GM13977 (cell line): Measurements from ENCODE around the gene SPSB3.

Experiments used
- DNase-seq: peaks from one replicate; pipeline ENCODE4 v3.0.0; 2012; ENCODE audit warnings: low spot score
- CTCF ChIP-seq: IDR thresholded peaks from 2 replicates; pipeline ENCODE4 v1.5.1; 2012; ENCODE audit warnings: mild to moderate bottlenecking, control low read depth; ENCODE audit not compliant: insufficient read depth; ENCODE audit errors: extremely low read depth, missing control alignments
- in situ Hi-C: fragments of 300-500 bp; cut with MboI; formaldehyde crosslinking; loops from one replicate; pipeline ENCODE4 v1.12.0; 2022; ENCODE audit warnings: low sequenced_read_pairs, low pct_unique_long_range_greater_than_20kb, mixed read lengths, inconsistent platforms; ENCODE audit not compliant: unreplicated experiment

The SPSB3 gene

GRCh38 chr16:1745900-1746692 is 36.3 kb downstream of the SPSB3 start:
- no peak for TF ChIP-seq CTCF
- in situ Hi-C loops = no loop called here
- no peak for DNase-seq

- in situ Hi-C loops = no loop called here
These were observed 37.0 kb downstream of the SPSB3 start for GRCh38 chr16:1745181-1745899.

GRCh38 chr16:1744338-1744840 is 38.0 kb downstream of the SPSB3 start:
- no peak for TF ChIP-seq CTCF
- DNase-seq = no peak
- in situ Hi-C loops = no loop called here

More at GRCh38 chr16:1745181-1745899, 37.0 kb downstream of the SPSB3 start:
- DNase-seq = no peak
- no peak for TF ChIP-seq CTCF

GRCh38 chr16:1743376-1744337 is 38.7 kb downstream of the SPSB3 start:
- in situ Hi-C loops = no loop called here
- DNase-seq = no peak
- no peak for TF ChIP-seq CTCF

GRCh38 chr16:1741553-1742165 is 40.7 kb downstream of the SPSB3 start:
- TF ChIP-seq CTCF = no peak
- no peak for DNase-seq
- in situ Hi-C loops = no loop called here
